GM20431 (cell line): ENCODE data around the gene VSTM2L.
"Not testable (repeated sequence)": the region's sequence is repeated elsewhere in the genome, so short reads cannot be mapped to it uniquely, and the experiment has no call there.

Experiments
- in situ Hi-C: fragments of 300-500 bp; cut with MseI, MboI; formaldehyde crosslinking; loops from one replicate; pipeline ENCODE4 v1.15.0; 2020; ENCODE audit warnings: low sequenced_read_pairs; ENCODE audit not compliant: unreplicated experiment

VSTM2L gene

GRCh38 chr20:37954190-37954589 lies 51.3 kb downstream of the VSTM2L start:
- in situ Hi-C loops: no loop called here

- in situ Hi-C loops: no loop called here
Measured at GRCh38 chr20:37954626-37955025, 51.7 kb downstream of the VSTM2L start.

GRCh38 chr20:37955511-37955910 lies 52.6 kb downstream of the VSTM2L start:
- in situ Hi-C loops: no loop called here

- in situ Hi-C loops: no loop called here
Measured at GRCh38 chr20:37956107-37956585, 53.2 kb downstream of the VSTM2L start.

- in situ Hi-C loops: no loop called here
Measured at GRCh38 chr20:37958856-37959520, 56.1 kb downstream of the VSTM2L start.

- in situ Hi-C loops: no loop called here
Measured at GRCh38 chr20:37961066-37961465, 58.1 kb downstream of the VSTM2L start.

GRCh38 chr20:37963483-37963882 lies 60.6 kb downstream of the VSTM2L start:
- in situ Hi-C loops: not testable (repeated sequence)

- in situ Hi-C loops: no loop called here
Measured at GRCh38 chr20:37968841-37969401, 66.0 kb downstream of the VSTM2L start.

GRCh38 chr20:37969949-37970855 lies 67.3 kb downstream of the VSTM2L start:
- in situ Hi-C loops: no loop called here

- in situ Hi-C loops: no loop called here
Measured at GRCh38 chr20:37970856-37971245, 67.9 kb downstream of the VSTM2L start.

GRCh38 chr20:37971561-37972127 lies 68.7 kb downstream of the VSTM2L start:
- in situ Hi-C loops: no loop called here

GRCh38 chr20:37972256-37973058 lies 69.5 kb downstream of the VSTM2L start:
- in situ Hi-C loops: no loop called here

- in situ Hi-C loops: no loop called here
Measured at GRCh38 chr20:37973059-37973910, 70.4 kb downstream of the VSTM2L start.

GRCh38 chr20:37976887-37977286 lies 74.0 kb downstream of the VSTM2L start:
- in situ Hi-C loops: loop anchor here (25.0 kb wide), 1 partner anchor 415 kb away; no protein-coding TSS in a partner anchor

- in situ Hi-C loops: loop anchor here (25.0 kb wide), 1 partner anchor 415 kb away; no protein-coding TSS in a partner anchor
Measured at GRCh38 chr20:37977338-37977737, 74.4 kb downstream of the VSTM2L start.

GRCh38 chr20:37977786-37978185 lies 74.9 kb downstream of the VSTM2L start:
- in situ Hi-C loops: loop anchor here (25.0 kb wide), 1 partner anchor 415 kb away; no protein-coding TSS in a partner anchor

- in situ Hi-C loops: loop anchor here (25.0 kb wide), 1 partner anchor 417 kb away; no protein-coding TSS in a partner anchor
Measured at GRCh38 chr20:37979021-37979985, 76.4 kb downstream of the VSTM2L start.
